GM19193 (cell line): ENCODE data around the gene MRI1.

Experiments
- POLR2A ChIP-seq: IDR thresholded peaks from 4 replicates; pipeline ENCODE4 v1.6.1; 2011; ENCODE audit not compliant: insufficient read depth, insufficient read length; ENCODE audit errors: extremely low read depth

MRI1 gene

GRCh38 chr19:13748169-13748828 is 16.0 kb upstream of the MRI1 start:
- no peak for TF ChIP-seq POLR2A

DNA sequence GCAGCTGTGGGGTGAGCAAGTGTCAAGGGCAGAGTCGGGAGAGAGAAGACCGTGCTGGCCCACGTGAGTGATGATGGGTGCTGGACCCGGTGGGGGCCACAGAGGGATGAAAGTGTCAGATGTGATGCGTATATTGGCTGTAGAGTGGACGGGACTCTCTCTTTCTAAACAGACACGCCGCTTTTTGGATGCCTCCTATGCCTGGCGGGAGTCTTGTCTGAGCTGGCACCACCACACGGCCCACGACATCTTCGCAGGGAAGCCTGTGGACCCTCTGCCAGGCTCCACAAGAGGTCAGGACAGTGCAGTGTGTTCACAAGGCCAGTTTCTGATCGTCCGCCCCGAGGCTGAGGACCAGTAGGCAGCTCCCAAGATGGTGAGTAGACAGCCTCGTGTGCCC is 12.9 kb upstream of the MRI1 start:
- TF ChIP-seq POLR2A = no peak

DNA sequence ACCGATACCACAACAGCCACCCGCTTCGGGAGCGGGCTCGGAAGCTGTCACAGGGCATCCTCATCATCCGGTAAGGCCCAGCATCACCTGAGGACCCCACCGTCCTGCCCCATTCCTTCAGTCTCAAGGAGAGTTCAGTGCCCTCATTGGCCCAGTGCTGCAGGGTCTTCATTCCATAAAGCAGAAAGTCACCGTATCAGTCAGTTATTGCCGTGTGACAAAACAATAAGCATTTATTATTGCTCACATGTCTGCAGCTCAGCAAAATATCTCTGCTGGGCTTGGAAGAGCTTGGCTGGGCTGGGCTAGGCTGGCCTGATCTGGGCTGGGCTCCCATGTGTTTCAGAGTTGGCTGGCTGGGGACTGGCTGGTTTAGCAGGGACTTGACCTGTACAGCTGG is 8.1 kb upstream of the MRI1 start:
- TF ChIP-seq POLR2A = no peak

GRCh38 chr19:13757805-13758772 is 6.2 kb upstream of the MRI1 start:
- no peak for TF ChIP-seq POLR2A

DNA sequence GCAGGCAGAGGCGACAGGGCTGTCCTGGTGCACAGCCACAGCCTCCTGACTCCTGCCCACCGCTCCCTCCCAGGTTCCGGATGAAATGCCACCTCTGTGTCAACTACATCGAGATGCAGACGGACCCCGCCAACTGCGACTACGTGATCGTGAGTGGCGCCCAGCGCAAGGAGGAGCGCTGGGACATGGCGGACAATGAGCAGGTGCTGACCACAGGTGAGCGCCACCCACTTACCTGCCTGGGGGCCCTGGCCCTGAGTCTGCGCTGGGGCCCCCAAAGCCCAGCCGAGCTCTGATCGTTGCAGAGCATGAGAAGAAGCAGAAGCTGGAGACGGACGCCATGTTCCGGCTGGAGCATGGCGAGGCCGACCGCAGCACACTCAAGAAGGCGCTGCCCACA is 5.5 kb upstream of the MRI1 start:
- no peak for TF ChIP-seq POLR2A

DNA sequence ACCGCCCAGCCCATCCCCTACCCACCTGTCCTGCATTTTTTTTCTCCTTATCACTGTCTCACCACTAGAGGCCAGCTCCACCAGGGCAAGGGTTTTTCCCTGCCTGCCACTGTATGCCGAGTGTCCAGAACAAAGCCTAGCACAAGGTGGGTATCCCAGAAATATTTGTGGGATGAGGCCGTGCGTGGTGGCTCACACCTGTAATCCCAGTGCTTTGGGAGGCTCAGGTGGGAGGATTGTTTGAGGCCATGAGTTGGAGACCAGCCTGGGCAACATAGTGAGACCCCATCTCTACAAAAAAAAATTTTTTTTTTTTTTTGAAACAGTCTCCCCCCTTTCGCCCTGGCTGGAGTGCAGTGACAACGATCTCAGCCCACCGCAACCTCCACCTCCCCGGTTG is 2.9 kb upstream of the MRI1 start:
- no peak for TF ChIP-seq POLR2A

GRCh38 chr19:13762635-13763235 is 1.6 kb upstream of the MRI1 start:
- TF ChIP-seq POLR2A = no peak

DNA sequence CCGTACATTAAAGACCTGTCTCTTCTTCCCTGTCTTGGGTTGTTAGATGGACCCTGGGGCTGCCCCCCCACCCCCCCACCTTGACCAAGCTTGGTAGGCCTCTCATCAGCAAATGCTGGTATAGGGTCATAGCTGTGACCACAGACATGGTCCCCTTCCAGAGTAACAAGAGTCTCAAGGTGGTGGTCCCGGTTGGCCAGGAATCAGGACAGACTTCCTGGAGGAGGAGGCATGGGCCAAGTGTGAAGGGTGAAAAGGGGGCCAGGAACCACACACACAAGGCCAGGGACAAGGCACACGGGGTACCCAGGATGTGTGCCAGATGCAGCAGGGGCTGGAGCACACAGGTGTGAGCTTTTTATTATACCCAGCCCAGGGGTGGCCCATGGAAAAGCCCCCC is 1.1 kb upstream of the MRI1 start:
- no peak for TF ChIP-seq POLR2A

DNA sequence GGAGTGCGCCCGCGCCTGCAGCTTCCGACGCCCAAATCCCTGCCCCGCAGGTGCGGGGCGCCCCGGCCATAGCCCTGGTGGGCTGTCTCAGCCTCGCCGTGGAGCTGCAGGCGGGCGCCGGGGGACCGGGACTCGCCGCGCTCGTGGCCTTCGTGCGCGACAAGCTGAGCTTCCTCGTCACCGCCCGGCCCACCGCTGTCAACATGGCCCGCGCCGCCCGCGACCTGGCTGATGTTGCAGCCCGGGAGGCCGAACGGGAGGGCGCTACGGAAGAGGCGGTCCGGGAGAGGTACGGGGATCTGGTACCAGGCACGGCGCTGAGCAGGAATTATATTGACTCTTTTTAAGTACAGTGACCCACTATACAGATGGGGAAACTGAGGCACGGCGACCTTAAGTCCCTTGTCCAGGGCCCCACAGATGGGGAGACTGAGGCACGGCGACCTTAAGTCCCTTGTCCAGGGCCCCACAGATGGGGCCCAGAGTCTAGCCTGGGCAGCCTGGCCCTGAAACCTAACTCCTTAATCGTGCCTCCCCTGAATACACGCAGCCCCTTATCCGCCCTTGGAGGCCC is 586 bp downstream of the MRI1 start:
- no peak for TF ChIP-seq POLR2A

DNA sequence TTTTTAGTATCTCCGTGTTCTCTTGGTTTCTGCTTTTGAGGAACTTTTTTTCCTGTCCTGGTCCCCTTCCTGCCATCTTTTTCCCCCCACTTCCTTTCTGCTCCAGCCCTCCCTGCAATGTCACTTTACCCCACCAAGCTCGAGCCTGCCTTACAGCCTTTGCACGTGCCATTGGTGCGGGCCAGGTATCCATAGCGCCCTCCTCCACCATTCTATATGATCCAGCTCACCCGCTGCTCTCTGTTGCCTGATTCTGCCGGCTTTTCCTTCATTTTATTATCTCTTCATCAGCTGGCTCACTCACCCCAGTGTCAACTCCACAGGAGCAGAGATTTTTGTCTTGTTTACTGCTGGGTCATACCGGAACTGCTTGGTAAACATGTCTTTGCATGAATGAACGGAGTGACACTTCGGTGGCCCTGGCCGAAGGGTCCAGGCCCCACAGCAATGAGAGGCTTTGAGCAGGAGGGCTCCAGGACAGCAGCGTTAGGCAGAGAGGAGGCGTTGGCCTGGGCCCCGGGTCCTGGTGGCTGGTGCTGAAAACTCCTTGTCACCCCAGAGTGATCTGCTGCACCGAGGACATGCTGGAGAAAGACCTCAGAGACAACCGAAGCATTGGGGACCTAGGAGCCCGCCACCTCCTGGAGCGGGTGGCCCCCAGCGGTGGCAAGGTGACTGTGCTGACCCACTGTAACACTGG is 1.2 kb downstream of the MRI1 start:
- TF ChIP-seq POLR2A = no peak

DNA sequence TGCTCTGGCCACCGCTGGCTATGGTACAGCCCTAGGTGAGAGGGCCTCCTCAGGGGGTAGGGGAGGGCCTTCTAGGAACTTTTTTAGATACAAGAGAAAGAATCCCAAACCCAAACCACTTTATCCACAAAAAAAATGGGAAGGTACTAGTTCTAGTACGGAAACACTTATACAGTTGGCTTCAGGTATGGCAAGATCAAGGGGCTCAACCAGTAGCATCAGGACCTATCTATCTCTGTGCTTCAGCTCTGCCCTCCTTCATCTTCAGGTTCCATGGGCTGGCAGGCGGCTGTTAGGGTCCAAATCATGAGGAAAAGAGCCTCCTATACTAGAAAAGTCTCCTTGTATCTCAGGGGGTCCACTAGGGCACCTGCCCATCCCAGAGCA is 1.8 kb downstream of the MRI1 start:
- no peak for TF ChIP-seq POLR2A

GRCh38 chr19:13768510-13768909 is 4.2 kb downstream of the MRI1 start:
- TF ChIP-seq POLR2A = no peak

DNA sequence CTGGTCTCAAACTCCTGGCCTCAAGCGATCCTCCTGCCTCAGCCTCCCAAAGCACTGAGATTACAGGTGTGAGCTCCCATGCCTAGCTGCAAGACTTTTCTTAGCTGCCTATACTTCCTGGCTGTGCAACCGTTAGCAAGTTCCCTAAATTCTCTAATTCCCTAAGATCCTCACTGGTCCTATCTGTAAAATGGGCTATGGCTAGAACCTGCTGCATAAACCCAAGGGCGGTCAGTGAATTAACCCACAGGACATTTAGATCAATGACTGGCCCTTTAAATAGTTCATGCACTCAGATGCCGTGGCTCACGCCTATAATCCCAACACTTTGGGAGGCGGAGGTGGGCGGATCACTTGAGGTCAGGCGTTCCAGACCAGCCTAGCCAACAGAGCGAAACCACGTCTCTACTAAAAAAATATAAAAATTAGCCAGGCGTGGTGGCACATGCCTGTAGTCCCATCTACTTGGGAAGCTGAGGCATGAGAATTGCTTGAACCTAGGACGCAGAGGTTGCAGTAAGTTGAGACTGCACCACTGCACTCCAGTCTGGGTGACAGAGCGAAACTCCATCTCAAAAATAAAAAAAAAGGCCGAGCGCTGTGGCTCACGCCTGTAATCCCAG is 5.8 kb downstream of the MRI1 start:
- no peak for TF ChIP-seq POLR2A

GRCh38 chr19:13774217-13775191 is 10.2 kb downstream of the MRI1 start, which contains the start of gene C19orf53:
Gene C19orf53, plus strand, starts transcription at chr19:13774456. Its CDS starts 22 bp downstream, at chr19:13774478.
- peak; percentile 86 for TF ChIP-seq POLR2A

GRCh38 chr19:13778398-13778797 is 14.1 kb downstream of the MRI1 start:
- no peak for TF ChIP-seq POLR2A
